LNCaP clone FGC (cell line): Measurements from ENCODE around the gene RET.

ENCODE experiments used
- DNase-seq: peaks from one replicate; pipeline ENCODE4 v3.0.0-alpha.2; 2011; ENCODE audit warnings: low read depth
- H3K4me3 ChIP-seq: 2 replicates; pipeline ENCODE4 v1.5.1; 2011; ENCODE audit warnings: mild to moderate bottlenecking, low read depth, low read length, control low read depth
- CTCF ChIP-seq: IDR thresholded peaks from 2 replicates; pipeline ENCODE4 v1.5.1; 2012; ENCODE audit warnings: mild to moderate bottlenecking; ENCODE audit not compliant: control insufficient read depth, insufficient read depth; ENCODE audit errors: extremely low read depth

Gene RET

GRCh38 chr10:43117031-43117776, 40.3 kb downstream of the RET start:
- H3K4me3 ChIP-seq = no peak overlapping the region
- no peak for TF ChIP-seq CTCF
- no peak for DNase-seq

GRCh38 chr10:43117777-43118583, 41.1 kb downstream of the RET start:
- DNase-seq = no peak
- no peak for TF ChIP-seq CTCF
- H3K4me3 ChIP-seq = no peak overlapping the region

- DNase-seq = no peak
- no peak for TF ChIP-seq CTCF
- no peak overlapping the region for H3K4me3 ChIP-seq
These were observed 42.0 kb downstream of the RET start for GRCh38 chr10:43118631-43119415.

- H3K4me3 ChIP-seq = no peak overlapping the region
- DNase-seq = no peak
- no peak for TF ChIP-seq CTCF
These were observed 42.7 kb downstream of the RET start for GRCh38 chr10:43119416-43120115.

GRCh38 chr10:43120116-43120928, 43.5 kb downstream of the RET start:
- DNase-seq = no peak
- no peak for TF ChIP-seq CTCF
- H3K4me3 ChIP-seq = no peak overlapping the region

GRCh38 chr10:43120929-43121314, 44.1 kb downstream of the RET start:
- no peak overlapping the region for H3K4me3 ChIP-seq
- no peak for TF ChIP-seq CTCF
- no peak for DNase-seq
